Measurements from ENCODE around the gene EPS8.

The EPS8 gene

DNA sequence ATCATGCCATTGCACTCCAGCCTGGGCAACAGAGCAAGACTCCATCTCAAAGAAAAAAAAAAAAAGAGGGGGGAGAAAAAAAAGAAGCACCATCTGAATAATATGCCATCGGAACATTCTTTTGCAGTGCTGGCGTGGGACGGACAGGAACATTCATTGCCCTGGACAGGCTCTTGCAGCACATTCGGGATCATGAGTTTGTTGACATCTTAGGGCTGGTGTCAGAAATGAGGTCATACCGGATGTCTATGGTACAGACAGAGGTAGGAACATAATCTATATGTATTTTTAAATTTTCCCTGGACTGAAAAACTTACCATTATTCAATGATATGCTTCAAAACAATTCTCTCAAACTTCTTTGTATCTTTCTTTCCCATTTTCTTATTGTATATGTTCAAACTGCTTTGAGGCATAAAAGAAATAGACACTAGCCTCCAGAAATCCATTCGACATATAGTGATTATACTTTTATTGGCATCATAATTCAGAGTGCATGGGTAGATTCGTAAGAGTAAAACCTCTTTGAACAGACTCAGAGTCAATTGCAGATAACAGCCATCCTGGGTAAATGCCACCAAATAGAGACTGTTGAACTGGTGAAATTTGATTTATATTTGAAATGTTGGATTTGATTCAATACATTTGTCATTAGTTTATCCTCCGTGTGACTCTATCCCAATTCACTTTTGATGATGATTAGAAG, 199.7 kb downstream of the EPS8 start:
- Mint-ChIP-seq H3K27me3 (no peaks in the 10 kb centered on the region), H3K27ac (no peak overlapping the region), H3K4me1 (ENCODE audit: low read depth) (peaks cover 14% of the 10 kb centered on the region), H3K9me3 (no peaks in the 10 kb centered on the region), H3K4me3 (no peak overlapping the region), H3K36me3 (ENCODE audit: low read depth) (peaks cover 86% of the 10 kb centered on the region)
- intact Hi-C loops (cut with micrococcal nuclease) = loop anchor here (1.0 kb wide), 1 partner anchor 267 kb away; no protein-coding TSS in a partner anchor

DNA sequence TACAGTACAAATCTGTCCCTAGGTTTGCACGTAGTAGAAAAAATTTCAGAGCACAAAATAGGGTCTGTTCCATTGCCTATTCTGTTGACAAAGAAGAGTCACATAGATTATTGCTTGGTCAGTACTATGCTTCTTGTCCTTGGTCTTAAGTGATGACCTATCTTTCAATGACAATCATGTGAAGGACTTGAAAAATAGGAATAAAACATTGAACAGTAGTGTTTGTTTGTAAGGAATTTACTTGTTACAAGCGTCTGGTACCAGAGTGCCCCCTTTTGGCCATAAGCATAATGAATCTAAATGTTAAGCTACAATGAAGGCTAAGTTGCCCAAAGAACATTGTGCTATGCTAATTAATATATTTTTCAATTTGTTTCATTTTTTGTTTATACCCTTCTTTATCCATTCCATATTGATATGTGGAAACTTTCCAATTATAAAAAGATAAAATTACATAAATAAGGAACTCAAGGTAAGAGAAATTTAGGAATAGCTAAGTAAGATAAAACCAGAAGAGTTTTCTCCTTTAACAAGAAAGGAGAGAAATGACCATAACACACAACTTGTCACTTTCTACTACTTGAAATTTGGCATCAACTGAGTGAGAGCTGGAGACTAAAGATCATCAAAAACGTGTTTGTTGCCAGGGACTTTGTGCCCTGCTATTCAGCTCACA, 204.7 kb downstream of the EPS8 start:
- Mint-ChIP-seq H3K27ac (no peak overlapping the region), H3K4me3 (no peak overlapping the region), H3K27me3 (no peaks in the 10 kb centered on the region), H3K4me1 (ENCODE audit: low read depth) (no peaks in the 10 kb centered on the region), H3K36me3 (ENCODE audit: low read depth) (peaks cover 97% of the 10 kb centered on the region), H3K9me3 (no peaks in the 10 kb centered on the region)
- intact Hi-C loops (cut with micrococcal nuclease) = loop anchor here (1.0 to 5.0 kb wide), 2 partner anchors 52 to 307 kb away; no protein-coding TSS in a partner anchor

DNA sequence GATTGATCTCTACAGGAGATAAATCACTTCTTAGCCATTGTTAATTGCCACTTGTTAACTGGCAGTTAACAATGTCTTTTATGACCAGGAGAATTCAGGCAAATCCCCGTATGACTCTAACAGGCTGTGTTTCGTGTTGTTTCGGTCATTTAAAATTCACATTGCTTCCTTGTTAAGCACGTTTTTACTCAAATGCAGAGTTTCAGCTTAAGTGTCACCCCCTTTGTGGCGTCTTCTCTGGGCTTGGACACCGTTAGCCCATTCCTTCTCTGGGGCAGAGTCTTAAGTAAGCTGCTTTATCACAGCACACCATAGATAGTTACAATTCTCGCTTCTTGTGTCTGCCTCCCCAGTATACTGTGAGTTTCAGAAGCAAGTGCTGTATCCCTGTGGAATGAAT, 205.4 kb downstream of the EPS8 start:
- Mint-ChIP-seq H3K27ac (no peak overlapping the region), H3K4me1 (ENCODE audit: low read depth) (no peaks in the 10 kb centered on the region), H3K9me3 (no peaks in the 10 kb centered on the region), H3K27me3 (no peaks in the 10 kb centered on the region), H3K36me3 (ENCODE audit: low read depth) (peaks cover 97% of the 10 kb centered on the region), H3K4me3 (no peak overlapping the region)
- intact Hi-C loops (cut with micrococcal nuclease) = loop anchor here (1.0 to 5.0 kb wide), 2 partner anchors 52 to 307 kb away; no protein-coding TSS in a partner anchor

DNA sequence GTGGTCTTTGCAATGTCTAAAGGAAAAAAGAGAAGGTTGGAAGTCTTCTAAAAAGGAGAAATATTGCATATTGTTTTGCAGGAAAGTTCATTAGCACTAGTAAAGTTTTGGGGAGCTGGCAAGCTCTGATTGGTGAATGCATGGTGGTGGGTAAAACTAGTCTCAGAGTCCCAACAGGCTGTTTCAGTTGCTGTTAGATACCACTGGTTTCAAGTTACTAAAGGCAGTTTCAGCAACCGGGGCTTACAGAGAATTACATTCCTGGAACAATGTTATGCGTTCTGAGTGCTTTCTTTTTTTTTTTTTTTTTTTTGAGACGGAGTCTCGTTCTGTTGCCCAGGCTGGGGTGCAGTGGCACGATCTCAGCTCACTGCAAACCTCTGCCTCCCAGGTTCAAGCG, 208.2 kb downstream of the EPS8 start:
- no peaks in the 10 kb centered on the region for H3K27me3 Mint-ChIP-seq
- H3K4me1 Mint-ChIP-seq (ENCODE audit: low read depth) = peaks cover 4% of the 10 kb centered on the region
- H3K9me3 Mint-ChIP-seq = no peaks in the 10 kb centered on the region
- H3K4me3 Mint-ChIP-seq = no peak overlapping the region
- no peak overlapping the region for H3K27ac Mint-ChIP-seq
- peaks cover 97% of the 10 kb centered on the region for H3K36me3 Mint-ChIP-seq (ENCODE audit: low read depth)
- intact Hi-C loops (cut with micrococcal nuclease) = loop anchor here (5.0 kb wide), 1 partner anchor 304 kb away; no protein-coding TSS in a partner anchor

DNA sequence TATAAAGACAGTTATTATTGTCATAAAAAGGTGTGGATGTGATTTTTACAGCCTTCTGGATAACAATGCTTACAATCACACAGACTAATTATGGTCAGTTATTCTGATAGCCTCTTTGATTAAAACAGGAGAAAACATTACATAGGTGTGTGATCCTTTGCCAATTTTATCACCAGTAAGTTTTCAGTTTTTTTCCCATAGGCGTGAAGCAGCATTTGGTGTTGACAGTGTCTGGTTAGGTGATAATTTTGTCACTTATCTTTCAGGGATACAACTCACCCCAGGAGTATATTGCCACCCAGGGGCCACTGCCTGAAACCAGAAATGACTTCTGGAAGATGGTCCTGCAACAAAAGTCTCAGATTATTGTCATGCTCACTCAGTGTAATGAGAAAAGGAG, 208.8 kb downstream of the EPS8 start:
- H3K27ac Mint-ChIP-seq = no peak overlapping the region
- H3K9me3 Mint-ChIP-seq = no peaks in the 10 kb centered on the region
- intact Hi-C loops (cut with micrococcal nuclease) = loop anchor here (5.0 kb wide), 1 partner anchor 303 kb away; no protein-coding TSS in a partner anchor
- no peaks in the 10 kb centered on the region for H3K27me3 Mint-ChIP-seq
- peaks cover 97% of the 10 kb centered on the region for H3K36me3 Mint-ChIP-seq (ENCODE audit: low read depth)
- H3K4me3 Mint-ChIP-seq = no peak overlapping the region
- peaks cover 10% of the 10 kb centered on the region for H3K4me1 Mint-ChIP-seq (ENCODE audit: low read depth)

DNA sequence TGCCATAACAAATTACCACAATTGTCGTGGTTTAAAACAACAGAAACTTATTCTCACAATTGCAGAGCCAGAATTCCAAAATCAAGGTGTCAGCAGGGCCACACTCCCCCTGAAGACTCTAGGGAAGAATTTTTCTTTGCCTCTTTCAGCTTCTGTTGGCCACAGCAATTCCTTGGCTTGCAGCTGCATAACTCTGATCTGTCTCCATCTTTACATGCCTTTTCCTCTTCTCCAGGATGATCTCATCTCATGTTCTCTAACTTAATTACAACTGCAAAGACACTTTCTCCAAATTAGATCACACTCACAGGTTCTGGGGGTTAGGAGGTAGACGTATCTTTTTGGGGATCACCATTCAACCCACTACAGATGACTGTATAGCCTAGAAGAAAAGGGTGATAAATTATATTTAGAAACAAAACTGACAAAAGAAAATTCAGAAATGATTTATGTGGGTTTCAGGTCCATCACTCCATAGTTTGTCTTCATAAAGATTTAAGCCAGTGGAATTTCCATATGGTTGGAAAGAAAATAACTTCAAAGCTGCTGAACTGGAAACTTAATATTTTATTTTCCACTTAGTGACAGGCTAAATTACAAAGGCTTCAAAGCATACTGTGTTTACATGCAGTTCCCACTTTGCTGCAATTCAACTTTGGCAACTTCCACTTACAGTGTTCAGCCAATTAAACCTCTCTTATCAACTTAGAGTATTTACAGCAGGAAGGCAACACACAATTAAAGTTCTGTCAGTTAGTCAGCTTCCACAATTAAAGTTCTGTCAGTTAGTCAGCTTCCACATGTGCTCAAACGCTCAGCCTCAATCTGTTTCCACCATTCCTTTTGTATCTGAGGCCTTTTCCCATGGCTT, 213.3 kb downstream of the EPS8 start:
- intact Hi-C loops (cut with micrococcal nuclease) = no loop called here
- Mint-ChIP-seq H3K36me3 (ENCODE audit: low read depth) (peaks cover 89% of the 10 kb centered on the region), H3K4me3 (no peak overlapping the region), H3K27me3 (no peaks in the 10 kb centered on the region), H3K4me1 (ENCODE audit: low read depth) (peaks cover 38% of the 10 kb centered on the region), H3K27ac (peak overlapping the region; percentile 2), H3K9me3 (no peaks in the 10 kb centered on the region)

DNA sequence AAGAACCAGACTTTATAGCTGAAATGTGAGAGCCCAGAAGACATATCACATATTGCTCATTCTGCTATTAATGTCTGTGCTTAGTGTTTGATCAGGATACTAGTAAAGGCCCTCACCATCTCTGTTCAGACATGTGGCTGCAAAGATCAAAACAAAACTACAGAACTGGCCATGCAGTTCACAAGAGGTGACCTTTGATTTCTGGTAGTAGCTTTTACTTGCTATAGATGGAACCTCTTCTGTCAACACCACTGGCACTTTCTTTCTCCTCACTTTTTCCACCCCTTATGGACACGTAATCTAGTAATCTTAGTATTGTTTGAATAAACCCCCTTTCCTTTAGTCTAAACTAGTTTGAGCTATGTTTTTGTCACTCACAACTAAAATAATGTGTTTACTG, 214.8 kb downstream of the EPS8 start:
- H3K27ac Mint-ChIP-seq = peak overlapping the region; percentile 27
- intact Hi-C loops (cut with micrococcal nuclease) = no loop called here

More for the DNA sequence above, 214.8 kb downstream of the EPS8 start:
- Mint-ChIP-seq H3K9me3 (no peaks in the 10 kb centered on the region), H3K36me3 (ENCODE audit: low read depth) (peaks cover 86% of the 10 kb centered on the region), H3K27me3 (no peaks in the 10 kb centered on the region), H3K4me3 (no peak overlapping the region), H3K4me1 (ENCODE audit: low read depth) (peaks cover 53% of the 10 kb centered on the region)

All from dendritic cell treated with granulocyte-macrophage colony-stimulating factor and Interleukin-4, amounts not matched to agents 40 ng/mL and 50 ng/mL, for 4 days (primary cell).